ENCODE data around the gene MIDN.
A peak's percentile ranks its signal among the peaks of the same experiment; 100 is the strongest.

Gene MIDN

GRCh38 chr19:1258163-1258492, 9.7 kb downstream of the MIDN start:
- TF ChIP-seq CTCF (IDR thresholded peaks at IDR 0.05; ENCODE audit: extremely low read depth, insufficient read depth, missing control alignments), result no peak
- no peak for DNase-seq (ENCODE audit: low spot score)
- in situ Hi-C loops (cut with MboI; ENCODE audit: low pct_unique_long_range_greater_than_20kb, low sequenced_read_pairs, unreplicated experiment), result no loop called here

- no peak for DNase-seq (ENCODE audit: low spot score)
- no peak for TF ChIP-seq CTCF (IDR thresholded peaks at IDR 0.05; ENCODE audit: extremely low read depth, insufficient read depth, missing control alignments)
- in situ Hi-C loops (cut with MboI; ENCODE audit: low pct_unique_long_range_greater_than_20kb, low sequenced_read_pairs, unreplicated experiment), result no loop called here
These were observed 10.4 kb downstream of the MIDN start for GRCh38 chr19:1258707-1259205.

- no peak for TF ChIP-seq CTCF (IDR thresholded peaks at IDR 0.05; ENCODE audit: extremely low read depth, insufficient read depth, missing control alignments)
- in situ Hi-C loops (cut with MboI; ENCODE audit: low pct_unique_long_range_greater_than_20kb, low sequenced_read_pairs, unreplicated experiment), result no loop called here
- DNase-seq (ENCODE audit: low spot score), result peak; percentile 75
These were observed 11.0 kb downstream of the MIDN start for GRCh38 chr19:1259206-1259875.

- in situ Hi-C loops (cut with MboI; ENCODE audit: low pct_unique_long_range_greater_than_20kb, low sequenced_read_pairs, unreplicated experiment), result no loop called here
- TF ChIP-seq CTCF (IDR thresholded peaks at IDR 0.05; ENCODE audit: extremely low read depth, insufficient read depth, missing control alignments), result no peak
These were observed 11.7 kb downstream of the MIDN start for GRCh38 chr19:1259876-1260748.

GRCh38 chr19:1260749-1261537, 12.6 kb downstream of the MIDN start:
- TF ChIP-seq CTCF (IDR thresholded peaks at IDR 0.05; ENCODE audit: extremely low read depth, insufficient read depth, missing control alignments), result no peak
- in situ Hi-C loops (cut with MboI; ENCODE audit: low pct_unique_long_range_greater_than_20kb, low sequenced_read_pairs, unreplicated experiment), result no loop called here
- DNase-seq (ENCODE audit: low spot score), result peak; percentile 99

More at GRCh38 chr19:1259876-1260748, 11.7 kb downstream of the MIDN start:
- DNase-seq (ENCODE audit: low spot score), result peak; percentile 56

GRCh38 chr19:1261538-1261797, 13.1 kb downstream of the MIDN start:
- no peak for DNase-seq (ENCODE audit: low spot score)
- in situ Hi-C loops (cut with MboI; ENCODE audit: low pct_unique_long_range_greater_than_20kb, low sequenced_read_pairs, unreplicated experiment), result no loop called here
- TF ChIP-seq CTCF (IDR thresholded peaks at IDR 0.05; ENCODE audit: extremely low read depth, insufficient read depth, missing control alignments), result no peak
